ENCODE results near the gene OR6C65.
"Not testable (repeated sequence)": the region's sequence is repeated elsewhere in the genome, so short reads cannot be mapped to it uniquely, and the experiment has no call there.

OR6C65 gene

GRCh38 chr12:55400229-55400628 is at the start of gene OR6C65:
TSS of gene OR6C65 (plus strand) at chr12:55400529. CDS start at chr12:55400529, 0 bp downstream.
- DNase-seq (ENCODE audit: low spot score), result no peak

GRCh38 chr12:55355338-55355737 is 45.0 kb upstream of the OR6C65 start:
- DNase-seq (ENCODE audit: low spot score), result not testable (repeated sequence)

GRCh38 chr12:55362675-55363074 is 37.7 kb upstream of the OR6C65 start, which contains the start of gene OR6C75:
TSS of gene OR6C75 (plus strand) at chr12:55362975. CDS start at chr12:55365111, 2,136 bp downstream.
- no peak for DNase-seq (ENCODE audit: low spot score)

GRCh38 chr12:55365086-55365485 is 35.2 kb upstream of the OR6C65 start:
- DNase-seq (ENCODE audit: low spot score), result no peak

- no peak for DNase-seq (ENCODE audit: low spot score)
These were observed 27.8 kb upstream of the OR6C65 start for GRCh38 chr12:55372521-55372920.

GRCh38 chr12:55385891-55386290 is 14.4 kb upstream of the OR6C65 start:
- DNase-seq (ENCODE audit: low spot score), result no peak

GRCh38 chr12:55392032-55392795 is 8.1 kb upstream of the OR6C65 start:
- DNase-seq (ENCODE audit: low spot score), result no peak

GRCh38 chr12:55396326-55396725 is 4.0 kb upstream of the OR6C65 start:
- DNase-seq (ENCODE audit: low spot score), result no peak

- DNase-seq (ENCODE audit: low spot score), result no peak
These were observed 7.5 kb downstream of the OR6C65 start for GRCh38 chr12:55407866-55408265.

- not testable (repeated sequence) for DNase-seq (ENCODE audit: low spot score)
These were observed 8.8 kb downstream of the OR6C65 start for GRCh38 chr12:55409133-55409532.

GRCh38 chr12:55412138-55412537 is 11.8 kb downstream of the OR6C65 start:
- DNase-seq (ENCODE audit: low spot score), result not testable (repeated sequence)

GRCh38 chr12:55413498-55414388 is 13.4 kb downstream of the OR6C65 start:
- DNase-seq (ENCODE audit: low spot score), result not testable (repeated sequence)

GRCh38 chr12:55414396-55414823 is 14.1 kb downstream of the OR6C65 start:
- DNase-seq (ENCODE audit: low spot score), result not testable (repeated sequence)

GRCh38 chr12:55414889-55415288 is 14.6 kb downstream of the OR6C65 start:
- DNase-seq (ENCODE audit: low spot score), result not testable (repeated sequence)

- DNase-seq (ENCODE audit: low spot score), result no peak
These were observed 16.6 kb downstream of the OR6C65 start for GRCh38 chr12:55416961-55417360.

GRCh38 chr12:55420307-55420962 is 20.1 kb downstream of the OR6C65 start:
- no peak for DNase-seq (ENCODE audit: low spot score)

GRCh38 chr12:55425954-55426353 is 25.6 kb downstream of the OR6C65 start, which contains the start of gene OR6C76:
TSS of gene OR6C76 (plus strand) at chr12:55426254. CDS start at chr12:55426254, 0 bp downstream.
- DNase-seq (ENCODE audit: low spot score), result no peak

GRCh38 chr12:55428331-55429243 is 28.3 kb downstream of the OR6C65 start:
- no peak for DNase-seq (ENCODE audit: low spot score)

- DNase-seq (ENCODE audit: low spot score), result not testable (repeated sequence)
These were observed 40.9 kb downstream of the OR6C65 start for GRCh38 chr12:55441233-55441632.

- DNase-seq (ENCODE audit: low spot score), result no peak
These were observed 43.4 kb downstream of the OR6C65 start, which contains the start of gene OR6C2 for GRCh38 chr12:55443776-55444175. TSS of gene OR6C2 (plus strand) at chr12:55444076. CDS start at chr12:55452214, 8,138 bp downstream.

GRCh38 chr12:55445357-55445756 is 45.0 kb downstream of the OR6C65 start:
- no peak for DNase-seq (ENCODE audit: low spot score)
